IPS DF 19.7 (cell line): Measurements from ENCODE around the gene ING1.
"Not testable (repeated sequence)": the region's sequence is repeated elsewhere in the genome, so short reads cannot be mapped to it uniquely, and the experiment has no call there.

Source experiments
- DNase-seq: peaks from one replicate; pipeline ENCODE4 v3.0.0-alpha.2; 2013; ENCODE audit warnings: low read depth, low spot score

Gene ING1

GRCh38 chr13:110715395-110716246 is 2.1 kb downstream of the ING1 start:
- DNase-seq = peak; percentile 97

- no peak for DNase-seq
Measured at GRCh38 chr13:110716247-110716515, 2.7 kb downstream of the ING1 start.

- DNase-seq = no peak
Measured at GRCh38 chr13:110719036-110719710, 5.7 kb downstream of the ING1 start.

- no peak for DNase-seq
Measured at GRCh38 chr13:110722971-110723370, 9.5 kb downstream of the ING1 start.

- no peak for DNase-seq
Measured at GRCh38 chr13:110723598-110723997, 10.1 kb downstream of the ING1 start.

GRCh38 chr13:110726153-110726552 is 12.7 kb downstream of the ING1 start:
- DNase-seq = not testable (repeated sequence)

- no peak for DNase-seq
Measured at GRCh38 chr13:110726726-110727125, 13.2 kb downstream of the ING1 start.

- no peak for DNase-seq
Measured at GRCh38 chr13:110731072-110731471, 17.6 kb downstream of the ING1 start.

- no peak for DNase-seq
Measured at GRCh38 chr13:110734561-110734960, 21.1 kb downstream of the ING1 start.

- DNase-seq = no peak
Measured at GRCh38 chr13:110737555-110737954, 24.1 kb downstream of the ING1 start.

- DNase-seq = no peak
Measured at GRCh38 chr13:110743687-110744086, 30.2 kb downstream of the ING1 start.

GRCh38 chr13:110746438-110746837 is 32.9 kb downstream of the ING1 start:
- DNase-seq = no peak

- DNase-seq = no peak
Measured at GRCh38 chr13:110748271-110748670, 34.8 kb downstream of the ING1 start.

GRCh38 chr13:110756219-110756631 is 42.7 kb downstream of the ING1 start:
- no peak for DNase-seq

GRCh38 chr13:110757296-110757695 is 43.8 kb downstream of the ING1 start:
- no peak for DNase-seq

GRCh38 chr13:110758195-110758805 is 44.8 kb downstream of the ING1 start:
- DNase-seq = no peak

- no peak for DNase-seq
Measured at GRCh38 chr13:110759710-110760109, 46.2 kb downstream of the ING1 start.

- no peak for DNase-seq
Measured at GRCh38 chr13:110760611-110761010, 47.1 kb downstream of the ING1 start.

GRCh38 chr13:110766671-110767430 is 53.4 kb downstream of the ING1 start:
- DNase-seq = no peak

GRCh38 chr13:110767476-110767875 is 54.0 kb downstream of the ING1 start:
- DNase-seq = no peak

GRCh38 chr13:110769097-110769496 is 55.6 kb downstream of the ING1 start:
- no peak for DNase-seq

- DNase-seq = no peak
Measured at GRCh38 chr13:110770678-110771077, 57.2 kb downstream of the ING1 start.
